Measurements from ENCODE around the gene EDRF1. TPM values are rescaled to one million over a fixed set of nuclear protein-coding genes. Genes with fewer than 3 reads are reported as not detected.

The EDRF1 gene
- total and polyA plus RNA-seq, 2 experiments from 2014 or later: 11.4 to 16.4 TPM

GRCh38 chr10:125683821-125684220 lies 35.7 kb upstream of the EDRF1 start:
- Histone ChIP-seq H3K4me2 (ENCODE audit: unreplicated experiment) (no peak overlapping the region), H3K36me3 (ENCODE audit: low read depth) (no peaks in the 10 kb centered on the region), H3K4me1 (ENCODE audit: insufficient read depth) (no peaks in the 10 kb centered on the region), H3K9ac (no peak overlapping the region), H3K9me3 (ENCODE audit: low read depth) (no peaks in the 10 kb centered on the region), H2AFZ (no peak overlapping the region), H3F3A (ENCODE audit: insufficient read depth) (no peaks in the 10 kb centered on the region), H3K9me2 (ENCODE audit: insufficient read depth) (no peaks in the 10 kb centered on the region), H3K27ac (no peak overlapping the region), H4K20me1 (ENCODE audit: insufficient read depth) (no peaks in the 10 kb centered on the region), H3K27me3 (replicated peaks; ENCODE audit: insufficient read depth) (no peaks in the 10 kb centered on the region), H3K4me3 (no peak overlapping the region), H3K79me2 (ENCODE audit: insufficient read depth) (no peaks in the 10 kb centered on the region)
- in situ Hi-C loops (cut with MboI): no loop called here
- TF ChIP-seq EZH2phosphoT487 (IDR thresholded peaks at IDR 0.05; ENCODE audit: insufficient read depth, low read depth) (no peak), EZH2 (IDR thresholded peaks at IDR 0.05; ENCODE audit: insufficient read depth, poor library complexity, severe bottlenecking) (no peak)
- DNase-seq: no peak
- 37 to 52% methylated on average over 7 of the region's 7 CpGs for WGBS, 2 experiments (ENCODE audit: low coverage in 1 of 2, low lambda C conversion rate in 2 of 2, missing lambda C conversion rate in 2 of 2)

- in situ Hi-C loops (cut with MboI): no loop called here
- WGBS, 2 experiments (ENCODE audit: low coverage in 1 of 2, low lambda C conversion rate in 2 of 2, missing lambda C conversion rate in 2 of 2): 17 to 27% methylated on average over 5 of the region's 5 CpGs
- no peaks in the 10 kb centered on the region for H3F3A ChIP-seq (ENCODE audit: insufficient read depth)
These were observed 34.9 kb upstream of the EDRF1 start for GRCh38 chr10:125684581-125684980.

GRCh38 chr10:125687507-125688185 lies 31.9 kb upstream of the EDRF1 start:
- Histone ChIP-seq H2AFZ (no peak overlapping the region), H3K4me3 (no peak overlapping the region), H3K9me3 (ENCODE audit: low read depth) (no peaks in the 10 kb centered on the region), H3F3A (ENCODE audit: insufficient read depth) (peaks cover 14% of the 10 kb centered on the region), H3K4me1 (ENCODE audit: insufficient read depth) (peaks cover 13% of the 10 kb centered on the region), H3K79me2 (ENCODE audit: insufficient read depth) (no peaks in the 10 kb centered on the region), H4K20me1 (ENCODE audit: insufficient read depth) (no peaks in the 10 kb centered on the region), H3K9ac (no peak overlapping the region), H3K9me2 (ENCODE audit: insufficient read depth) (no peaks in the 10 kb centered on the region), H3K36me3 (ENCODE audit: low read depth) (no peaks in the 10 kb centered on the region), H3K27me3 (replicated peaks; ENCODE audit: insufficient read depth) (no peaks in the 10 kb centered on the region), H3K27ac (no peak overlapping the region), H3K4me2 (ENCODE audit: unreplicated experiment) (no peak overlapping the region)
- DNase-seq: no peak
- 52 to 58% methylated on average over 3 of the region's 3 CpGs for WGBS, 2 experiments (ENCODE audit: low coverage in 1 of 2, low lambda C conversion rate in 2 of 2, missing lambda C conversion rate in 2 of 2)
- TF ChIP-seq EZH2phosphoT487 (IDR thresholded peaks at IDR 0.05; ENCODE audit: insufficient read depth, low read depth) (no peak), EZH2 (IDR thresholded peaks at IDR 0.05; ENCODE audit: insufficient read depth, poor library complexity, severe bottlenecking) (no peak)
- in situ Hi-C loops (cut with MboI): no loop called here

More at GRCh38 chr10:125684581-125684980, 34.9 kb upstream of the EDRF1 start:
- H3K9ac ChIP-seq: no peak overlapping the region
- DNase-seq: no peak
- TF ChIP-seq EZH2 (IDR thresholded peaks at IDR 0.05; ENCODE audit: insufficient read depth, poor library complexity, severe bottlenecking): no peak
- no peak for TF ChIP-seq EZH2phosphoT487 (IDR thresholded peaks at IDR 0.05; ENCODE audit: insufficient read depth, low read depth)
- H3K27me3 ChIP-seq (replicated peaks; ENCODE audit: insufficient read depth): no peaks in the 10 kb centered on the region
- H3K9me2 ChIP-seq (ENCODE audit: insufficient read depth): no peaks in the 10 kb centered on the region
- no peak overlapping the region for H3K27ac ChIP-seq
- no peaks in the 10 kb centered on the region for H4K20me1 ChIP-seq (ENCODE audit: insufficient read depth)
- H3K36me3 ChIP-seq (ENCODE audit: low read depth): no peaks in the 10 kb centered on the region
- no peaks in the 10 kb centered on the region for H3K4me1 ChIP-seq (ENCODE audit: insufficient read depth)
- H3K4me2 ChIP-seq (ENCODE audit: unreplicated experiment): no peak overlapping the region
- no peak overlapping the region for H3K4me3 ChIP-seq
- no peaks in the 10 kb centered on the region for H3K9me3 ChIP-seq (ENCODE audit: low read depth)
- no peak overlapping the region for H2AFZ ChIP-seq
- H3K79me2 ChIP-seq (ENCODE audit: insufficient read depth): no peaks in the 10 kb centered on the region

GRCh38 chr10:125689955-125690569 lies 29.4 kb upstream of the EDRF1 start:
- Histone ChIP-seq H3K4me2 (ENCODE audit: unreplicated experiment) (no peak overlapping the region), H2AFZ (0 out of 2 replicates have a peak overlapping the region, but pooled peaks have one; percentile 22), H4K20me1 (ENCODE audit: insufficient read depth) (no peaks in the 10 kb centered on the region), H3K4me3 (no peak overlapping the region), H3K9me3 (ENCODE audit: low read depth) (no peaks in the 10 kb centered on the region), H3K27ac (no peak overlapping the region), H3F3A (ENCODE audit: insufficient read depth) (peaks cover 30% of the 10 kb centered on the region), H3K9me2 (ENCODE audit: insufficient read depth) (no peaks in the 10 kb centered on the region), H3K79me2 (ENCODE audit: insufficient read depth) (no peaks in the 10 kb centered on the region), H3K36me3 (ENCODE audit: low read depth) (no peaks in the 10 kb centered on the region), H3K27me3 (replicated peaks; ENCODE audit: insufficient read depth) (no peaks in the 10 kb centered on the region), H3K4me1 (ENCODE audit: insufficient read depth) (peaks cover 33% of the 10 kb centered on the region), H3K9ac (no peak overlapping the region)
- DNase-seq: no peak
- 25 to 35% methylated on average over 8 of the region's 8 CpGs for WGBS, 2 experiments (ENCODE audit: low coverage in 1 of 2, low lambda C conversion rate in 2 of 2, missing lambda C conversion rate in 2 of 2)
- in situ Hi-C loops (cut with MboI): no loop called here
- no peak for TF ChIP-seq EZH2 (IDR thresholded peaks at IDR 0.05; ENCODE audit: insufficient read depth, poor library complexity, severe bottlenecking)
- no peak for TF ChIP-seq EZH2phosphoT487 (IDR thresholded peaks at IDR 0.05; ENCODE audit: insufficient read depth, low read depth)

All from GM23248 (cell line).